Activated CD8-positive, alpha-beta memory T cell treated with anti-CD3 and anti-CD28 coated beads for 4 hours (primary cell): Measurements from ENCODE around the gene ITPKB.
"Not testable (repeated sequence)": the region's sequence is repeated elsewhere in the genome, so short reads cannot be mapped to it uniquely, and the experiment has no call there.

Source experiments
- DNase-seq, 2 donors: peaks; one replicate each; pipeline ENCODE4 v3.0.0-alpha.2; 2020; ENCODE audit warnings: low read depth in 2 of 2

The ITPKB gene

DNA sequence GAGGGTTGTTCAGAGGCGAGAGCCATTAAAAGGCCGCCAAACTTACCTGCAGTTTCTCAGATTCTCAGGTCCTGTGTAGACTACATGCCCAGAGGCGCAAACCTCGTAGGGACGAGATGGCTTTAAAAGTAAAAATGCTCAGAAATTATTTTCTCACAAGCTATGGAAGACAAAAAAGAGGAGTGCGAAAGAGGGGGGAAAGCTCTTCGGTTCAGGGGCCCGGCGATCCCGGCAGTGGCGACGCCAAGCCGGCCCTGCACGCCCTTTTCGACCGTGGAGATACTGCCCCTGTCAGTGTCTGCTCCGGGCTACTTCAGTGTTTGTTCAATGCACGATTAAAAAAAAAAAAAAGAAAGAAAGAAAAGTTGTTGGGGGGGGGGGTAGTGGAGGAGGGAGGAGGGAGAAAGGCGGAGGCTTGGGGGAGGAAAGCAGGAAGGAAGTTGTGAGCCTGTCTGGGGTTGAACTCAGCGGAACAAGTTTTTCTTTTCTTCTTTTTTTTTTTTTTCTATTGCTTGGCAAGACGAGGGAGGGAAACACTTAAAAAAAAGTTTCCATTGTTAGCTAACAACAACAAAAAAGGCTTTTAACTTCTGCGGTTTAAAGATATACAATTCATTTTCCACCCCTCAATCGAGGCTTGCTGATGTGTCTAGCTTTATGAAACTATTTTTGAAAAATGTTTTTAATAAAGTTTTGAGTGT is at the start of gene ITPKB:
Gene ITPKB (minus strand): TSS at position 288 of the 701 bp plus-strand sequence. CDS start 1,824 bp downstream, outside the sequence.
- peak; percentile 31 to 61 for DNase-seq

DNA sequence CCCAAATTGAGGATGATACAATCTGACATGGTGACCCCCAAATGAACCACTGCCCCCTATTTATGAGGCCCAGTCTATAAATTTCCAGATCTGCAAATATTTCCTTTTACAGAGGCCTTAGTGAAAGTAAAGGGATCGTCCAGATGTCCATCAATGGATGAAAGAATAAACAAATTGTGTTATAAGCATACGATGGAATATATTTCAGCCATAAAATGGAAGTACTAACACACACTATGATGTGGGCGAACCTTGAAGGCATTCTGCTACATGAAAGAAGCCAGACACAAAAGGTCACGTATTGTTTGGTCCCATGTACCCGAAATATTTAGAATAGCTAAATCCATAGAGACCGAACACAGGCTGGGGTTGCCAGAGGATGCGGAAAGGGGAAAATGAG is 48.6 kb upstream of the ITPKB start:
- no peak for DNase-seq

DNA sequence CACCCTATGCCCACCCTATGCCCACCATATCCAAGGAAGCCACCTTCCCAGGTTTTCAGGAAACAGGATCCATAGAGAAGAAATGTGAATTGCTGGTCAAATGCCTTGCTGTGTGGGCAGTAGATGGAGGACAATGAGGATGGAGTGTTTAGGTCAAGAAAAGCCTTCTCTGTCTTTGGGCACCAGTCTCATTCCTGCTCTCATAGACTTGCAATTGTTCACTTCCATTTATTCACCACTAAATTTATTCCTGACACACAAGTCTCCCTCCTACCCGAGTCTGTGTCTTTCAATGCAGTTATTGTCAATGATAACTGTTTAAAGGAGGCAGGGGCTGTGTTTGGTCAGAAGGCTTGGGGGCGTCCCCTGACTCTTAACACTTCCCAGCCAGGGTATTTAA is 48.0 kb upstream of the ITPKB start:
- DNase-seq = no peak

DNA sequence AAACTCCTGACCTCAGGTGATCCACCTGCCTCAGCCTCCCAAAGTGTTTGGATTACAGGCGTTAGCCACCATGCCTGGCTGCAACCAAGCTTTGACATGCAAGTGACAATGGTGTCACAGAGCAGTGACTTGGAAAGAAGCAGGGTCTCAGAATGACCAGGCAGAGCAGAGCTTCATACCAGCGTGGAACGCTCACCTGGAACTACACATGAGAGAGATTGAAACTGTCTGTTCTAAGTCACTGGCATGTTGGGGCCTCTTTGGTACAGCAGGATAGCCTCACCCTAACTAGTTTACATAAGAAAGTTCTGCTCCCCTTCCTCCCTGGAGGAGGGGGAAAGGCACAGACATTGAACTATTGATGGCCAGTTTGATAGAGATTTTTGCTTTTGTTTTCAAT is 47.5 kb upstream of the ITPKB start:
- DNase-seq = no peak

DNA sequence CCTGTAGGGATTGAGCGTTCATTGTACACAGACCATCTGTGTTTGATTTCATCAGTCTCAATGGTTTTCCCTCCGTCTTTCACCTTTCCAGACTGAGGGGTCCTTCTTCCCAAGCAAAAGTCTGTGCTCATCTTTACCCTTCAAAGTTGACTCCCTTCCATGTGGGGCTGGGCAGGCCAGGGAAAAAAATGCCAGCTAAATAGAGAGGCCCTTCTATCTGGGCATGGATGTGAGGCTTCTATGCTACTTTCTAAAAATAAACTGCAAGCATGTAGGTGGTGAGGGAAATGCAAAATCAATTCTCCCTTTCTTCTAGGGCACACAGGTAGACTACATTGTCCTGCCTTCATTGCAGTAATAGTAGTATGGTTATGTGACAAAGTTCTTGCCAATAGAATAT is 46.7 kb upstream of the ITPKB start:
- DNase-seq = no peak

DNA sequence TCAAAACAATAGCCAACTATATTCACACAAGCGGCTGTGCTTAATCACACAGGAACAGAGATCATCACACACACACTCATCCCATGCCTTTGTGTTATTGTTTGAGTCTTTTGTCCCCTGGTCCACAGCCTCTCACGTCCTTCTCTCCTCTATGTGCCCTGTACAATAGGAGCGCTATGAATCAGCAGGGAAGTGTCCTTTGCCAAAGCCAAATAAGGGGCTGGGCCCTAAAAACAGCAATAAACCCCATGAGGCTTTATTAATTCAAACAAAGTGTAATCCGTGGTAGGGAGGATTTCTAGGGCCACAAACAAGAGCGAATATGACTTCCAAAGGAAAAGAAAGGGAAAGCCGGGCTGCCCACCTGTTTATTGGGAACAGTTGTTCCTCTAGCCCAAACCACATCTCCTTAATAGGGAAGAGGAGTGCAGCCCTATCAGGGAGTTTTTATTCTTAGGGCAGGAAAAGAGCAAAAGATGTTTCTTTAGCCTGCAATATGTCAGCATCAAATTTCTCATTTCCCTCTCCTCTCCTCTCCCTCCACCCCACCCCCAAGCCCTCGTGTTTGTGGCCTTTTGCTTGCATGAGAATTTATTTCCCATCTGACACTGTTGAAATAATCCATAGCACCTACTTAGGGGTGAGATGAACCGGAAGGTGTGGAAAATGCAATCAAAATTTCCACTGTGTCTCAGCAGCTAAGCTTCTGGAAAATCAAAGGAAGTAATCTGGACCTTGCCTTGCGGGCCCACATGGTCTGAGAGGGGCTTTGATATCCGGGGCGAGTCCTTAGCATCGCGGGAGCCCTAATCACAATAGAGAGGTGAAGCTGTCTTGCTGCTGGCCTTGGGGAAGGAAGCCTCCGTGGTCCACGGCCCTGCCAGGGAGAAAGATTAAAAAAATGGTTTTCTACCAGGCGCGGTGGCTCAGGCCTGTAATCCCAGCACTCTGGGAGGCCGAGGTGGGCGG is 45.3 kb upstream of the ITPKB start:
- no peak for DNase-seq

DNA sequence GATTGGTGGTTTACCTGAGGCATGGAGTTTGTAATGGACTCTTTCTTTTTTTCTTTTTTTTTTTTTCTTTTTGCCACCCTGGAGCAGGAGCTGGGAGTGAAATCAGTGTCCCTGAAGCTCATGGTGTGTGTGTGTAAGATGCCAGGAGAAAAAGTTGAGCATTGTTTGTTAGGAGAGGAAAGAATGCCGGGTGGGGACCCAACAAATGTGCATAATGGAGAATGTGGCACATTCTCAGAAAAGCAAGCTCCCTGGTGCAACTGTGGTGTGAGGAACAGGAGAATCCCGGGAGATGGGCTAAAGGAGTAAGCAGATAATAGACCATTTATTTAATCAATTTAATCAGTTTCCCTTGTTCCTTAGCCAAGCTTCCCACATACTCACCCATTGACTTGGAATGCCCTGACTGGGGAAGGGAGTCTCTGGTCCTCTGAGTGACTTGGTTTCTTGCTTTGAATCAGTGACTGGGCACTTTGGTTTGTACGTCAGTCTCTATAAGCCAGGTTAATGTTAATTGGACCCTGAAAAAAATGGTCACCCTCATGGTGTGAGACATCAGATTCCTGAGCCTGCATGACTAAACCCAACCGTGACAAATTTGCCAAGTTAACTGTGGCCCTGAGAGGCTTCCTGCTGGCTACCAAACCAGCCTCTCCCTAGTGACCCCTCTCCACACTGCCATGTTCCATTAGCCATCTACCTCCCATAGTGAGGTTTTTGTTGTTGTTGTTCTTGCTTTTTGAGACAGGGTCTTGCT is 43.9 kb upstream of the ITPKB start:
- DNase-seq = no peak

DNA sequence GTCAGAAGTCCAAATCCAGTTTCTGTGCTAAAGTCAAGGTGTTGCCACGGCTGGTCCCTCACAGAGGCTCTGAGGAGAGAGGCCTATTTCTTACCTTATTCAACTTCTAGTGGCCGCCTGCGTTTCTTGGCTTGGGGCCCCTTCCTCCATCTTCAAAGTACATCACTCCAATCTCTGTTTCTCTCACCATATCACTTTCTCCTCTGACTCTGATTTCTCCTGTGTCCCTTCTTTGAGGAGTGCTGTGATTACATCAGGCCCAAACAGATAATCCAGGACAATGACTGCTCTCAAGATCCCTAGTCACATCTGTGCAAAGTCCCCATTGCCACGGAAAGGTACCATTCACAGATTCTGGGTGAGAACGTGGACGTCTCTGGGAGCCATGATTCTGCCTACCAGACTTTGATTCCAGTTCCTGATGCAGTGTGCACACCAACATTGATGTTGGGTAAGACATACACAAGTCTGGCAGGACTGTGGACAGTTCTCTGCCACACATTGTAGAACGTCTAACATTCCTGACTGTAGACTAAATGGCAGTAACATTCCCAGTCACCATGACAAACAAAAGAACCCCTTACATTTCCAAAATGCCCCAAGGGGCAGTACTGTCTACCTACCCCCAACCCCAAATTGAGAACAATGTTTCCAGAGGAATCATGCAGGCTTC is 43.0 kb upstream of the ITPKB start:
- DNase-seq = no peak

DNA sequence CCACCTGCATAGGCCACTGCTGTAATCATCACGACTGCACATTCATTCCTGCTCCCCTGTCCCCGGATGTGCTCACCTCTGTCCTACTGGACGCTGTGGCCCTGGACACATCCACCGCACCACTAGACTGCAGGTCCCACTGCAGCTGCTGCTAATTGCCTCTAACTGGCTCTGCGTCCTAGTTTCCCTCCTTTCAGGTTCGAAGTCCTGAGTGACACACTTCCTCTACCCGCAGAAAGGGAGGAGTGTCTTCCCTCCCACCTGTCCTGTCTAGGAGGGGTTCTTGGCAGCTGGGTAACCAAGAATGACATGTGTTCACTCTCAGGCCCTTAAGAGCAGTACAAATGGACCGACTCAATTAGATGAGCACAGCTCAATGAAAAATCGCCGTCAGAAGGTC is 40.5 kb upstream of the ITPKB start:
- no peak for DNase-seq

DNA sequence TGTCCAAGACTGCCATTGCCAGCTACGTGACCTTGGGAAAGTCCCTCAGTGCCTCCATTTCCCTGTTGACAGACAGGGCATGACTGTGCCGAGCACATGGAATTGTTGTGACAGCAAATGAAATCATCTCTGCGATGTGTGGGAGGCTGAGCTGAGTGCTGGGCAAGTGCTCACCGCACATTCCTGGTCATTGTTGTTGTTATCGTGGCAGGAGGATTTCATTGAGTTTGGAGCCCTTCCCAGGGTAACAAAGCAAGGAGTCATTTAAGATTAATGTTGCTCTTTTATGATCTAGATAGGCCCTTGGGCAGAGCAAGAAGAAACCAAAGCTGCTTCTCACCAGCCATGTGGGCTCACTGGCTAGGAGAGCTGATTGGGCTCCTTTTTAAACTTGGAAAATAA is 39.6 kb upstream of the ITPKB start:
- no peak for DNase-seq

DNA sequence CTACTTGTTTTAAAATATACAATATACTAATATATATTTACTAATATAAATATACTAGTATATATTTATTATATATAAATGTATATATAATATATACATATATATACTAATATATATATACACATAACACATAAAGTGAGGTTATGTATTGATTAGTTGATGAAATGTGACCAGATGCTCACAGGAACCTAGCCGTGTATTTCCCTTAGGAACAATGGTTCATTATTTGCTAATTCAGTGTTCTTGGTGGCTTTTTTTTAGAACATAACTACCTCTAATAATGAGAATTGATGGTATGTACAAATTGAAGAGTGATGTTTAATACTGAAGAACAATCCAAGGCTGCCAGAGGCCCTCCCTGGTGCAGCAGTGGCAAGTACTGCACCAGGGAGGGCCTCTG is 37.9 kb upstream of the ITPKB start:
- no peak for DNase-seq

DNA sequence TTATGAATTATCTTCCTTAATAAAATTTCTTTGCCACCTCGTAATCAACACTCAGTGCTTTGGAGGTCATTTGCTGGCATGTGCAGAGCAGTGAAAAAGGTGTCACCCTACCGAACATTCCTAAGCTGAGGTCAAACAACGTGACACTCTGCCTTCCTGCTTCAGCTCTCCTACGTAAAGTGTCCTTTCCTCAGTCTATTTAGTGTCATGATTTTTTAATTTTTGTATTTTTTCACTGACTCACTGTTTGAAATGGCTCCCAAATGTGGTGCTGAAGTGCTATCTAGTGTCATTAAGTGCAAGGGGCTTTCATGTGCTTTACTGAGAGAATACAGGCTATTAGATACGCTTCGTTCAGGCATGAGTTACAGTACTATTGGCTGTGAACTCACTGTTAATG is 37.0 kb upstream of the ITPKB start:
- no peak for DNase-seq

DNA sequence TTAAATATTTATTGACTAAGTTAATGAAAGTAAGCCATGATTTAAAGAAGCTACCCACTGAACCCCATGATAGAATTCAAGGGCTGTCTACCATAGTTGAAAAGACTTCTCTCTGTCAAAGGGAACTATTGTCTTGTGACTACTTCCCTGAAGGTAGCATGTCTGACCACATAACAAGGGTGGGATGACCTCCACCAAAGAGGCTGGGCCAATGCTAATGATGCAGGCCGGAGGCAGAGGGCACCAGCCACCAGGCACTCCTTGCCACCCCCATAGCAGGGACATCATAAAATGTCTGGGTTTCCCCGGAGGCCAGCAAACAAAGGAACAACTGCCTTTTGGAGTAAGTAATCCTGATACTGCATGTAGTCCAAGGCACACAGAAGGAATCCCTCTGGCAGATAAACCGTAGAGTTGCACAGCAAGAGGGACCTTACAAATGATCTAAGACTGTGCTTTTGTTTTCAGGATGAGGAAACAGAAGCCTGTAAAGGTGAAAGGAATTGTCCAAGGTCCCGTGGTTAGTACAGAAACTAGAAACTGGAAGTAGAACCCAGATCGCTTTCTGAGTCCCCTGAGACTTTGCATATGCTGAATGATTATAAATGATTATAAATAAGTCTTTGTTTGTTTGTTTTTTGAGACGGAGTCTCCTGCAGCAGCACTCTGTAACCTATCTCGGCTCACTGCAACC is 33.5 kb upstream of the ITPKB start:
- no peak for DNase-seq

DNA sequence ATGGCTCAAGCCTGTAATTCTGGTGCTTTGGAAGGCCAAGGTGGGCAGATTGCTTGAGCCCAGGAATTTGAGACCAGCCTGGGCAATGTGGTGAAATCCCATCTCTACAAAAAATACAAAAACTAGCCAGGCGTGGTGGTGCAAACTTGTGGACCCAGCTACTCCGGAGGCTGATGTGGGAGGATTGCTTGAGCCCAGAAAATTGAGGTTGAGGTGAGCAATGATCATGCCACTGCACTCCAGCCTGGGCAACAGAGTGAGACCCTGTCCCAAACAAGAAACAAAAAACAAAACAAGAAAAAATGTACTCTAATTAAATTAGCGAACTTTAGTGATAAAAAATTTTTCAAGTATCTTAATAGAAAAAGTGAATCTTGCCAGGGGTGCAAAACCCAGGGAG is 28.1 kb upstream of the ITPKB start:
- DNase-seq = not testable (repeated sequence)

DNA sequence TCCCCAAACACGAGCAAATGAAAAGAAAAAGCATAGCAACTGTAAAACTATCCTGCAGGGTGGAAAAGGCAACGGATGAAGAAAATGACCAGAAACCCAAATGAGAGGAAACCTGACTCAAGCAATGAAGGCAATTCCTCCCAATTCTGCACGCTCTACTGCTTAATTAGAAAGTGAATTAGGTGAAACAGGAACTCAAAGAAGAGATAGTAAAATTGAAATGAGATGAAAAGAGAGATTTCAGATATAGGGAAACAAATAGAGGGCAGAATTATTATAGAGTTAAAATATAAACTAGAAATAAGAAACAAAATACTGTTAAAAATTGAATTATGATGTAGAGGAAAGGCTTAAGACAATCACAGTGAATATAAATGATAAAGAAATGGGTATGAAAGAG is 27.5 kb upstream of the ITPKB start:
- DNase-seq = no peak

DNA sequence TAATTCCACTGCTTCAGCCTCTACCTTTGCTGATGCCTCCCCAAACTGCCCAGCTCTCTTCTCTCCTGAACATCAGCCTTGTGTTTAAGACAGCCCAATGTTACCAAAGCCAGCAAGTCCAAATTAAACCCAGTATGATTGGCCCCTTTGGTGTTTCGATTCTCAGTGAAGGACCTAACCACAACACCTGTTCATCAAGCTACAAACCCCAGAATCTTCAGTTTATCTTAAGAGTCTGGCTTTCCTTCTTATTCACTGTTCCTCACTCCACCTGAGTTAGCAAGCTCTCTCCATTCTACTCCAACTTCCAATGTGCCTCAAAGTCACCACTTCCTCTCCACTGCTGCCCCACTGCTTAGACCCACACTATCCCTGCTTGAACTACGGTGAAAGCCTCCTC is 25.5 kb upstream of the ITPKB start:
- no peak for DNase-seq

DNA sequence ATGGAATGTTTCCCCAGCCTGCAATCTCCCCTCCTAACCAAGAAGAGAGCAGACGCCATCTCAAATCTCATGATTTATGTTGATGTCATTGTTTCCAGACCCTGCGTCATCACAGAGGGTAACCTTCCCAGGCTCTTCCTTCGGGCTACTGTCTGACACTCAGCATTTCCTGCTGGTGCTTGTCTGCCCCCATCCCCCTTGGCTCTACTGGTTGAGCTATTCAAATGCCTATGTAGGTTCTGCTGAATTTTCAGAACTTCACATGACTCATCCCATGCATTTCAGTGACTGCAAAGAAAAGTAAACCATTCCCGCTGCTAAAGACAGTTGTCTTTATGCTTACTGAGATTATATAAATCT is 24.8 kb upstream of the ITPKB start:
- no peak for DNase-seq

DNA sequence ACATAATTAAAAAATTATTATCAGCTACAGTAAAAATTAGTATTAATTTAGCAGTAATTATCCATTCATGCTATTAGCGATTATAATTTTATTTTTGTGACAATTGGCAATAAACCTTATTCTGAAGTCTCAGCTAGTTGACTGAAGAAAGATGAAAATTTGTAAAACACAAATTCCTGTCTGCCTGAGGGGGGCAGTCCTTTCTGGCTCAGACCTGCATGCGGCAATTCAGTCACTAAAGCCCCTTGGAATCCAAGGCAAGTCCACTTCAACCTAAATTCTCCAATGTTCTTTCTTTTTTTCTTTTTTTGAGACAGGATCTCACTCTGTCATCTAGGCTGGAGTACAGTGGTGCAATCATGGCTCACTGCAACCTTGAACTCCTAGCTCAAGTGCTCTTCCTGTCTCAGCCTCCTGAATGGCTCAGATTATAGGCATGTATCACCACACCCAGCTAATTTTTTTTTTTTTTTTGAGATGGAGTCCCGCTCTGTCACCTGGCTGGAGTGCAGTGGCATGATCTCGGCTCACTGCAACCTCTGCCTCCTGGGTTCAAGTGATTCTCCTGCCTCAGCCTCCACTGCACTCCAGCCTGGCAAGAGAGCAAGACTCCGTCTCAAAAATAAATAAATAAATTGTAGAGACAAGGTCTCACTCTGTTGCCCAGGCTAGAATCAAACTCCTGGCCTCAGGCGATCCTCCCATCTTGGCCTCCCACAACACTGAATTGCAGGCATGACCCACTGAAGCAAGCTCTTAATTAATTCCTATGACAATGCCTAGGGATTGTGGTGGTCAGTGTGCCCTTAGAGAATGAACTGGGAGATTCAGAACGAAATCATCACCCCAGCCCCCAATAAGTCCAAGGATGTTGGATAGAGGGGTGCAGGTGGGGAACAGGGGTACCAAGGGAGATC is 24.2 kb upstream of the ITPKB start:
- no peak for DNase-seq

DNA sequence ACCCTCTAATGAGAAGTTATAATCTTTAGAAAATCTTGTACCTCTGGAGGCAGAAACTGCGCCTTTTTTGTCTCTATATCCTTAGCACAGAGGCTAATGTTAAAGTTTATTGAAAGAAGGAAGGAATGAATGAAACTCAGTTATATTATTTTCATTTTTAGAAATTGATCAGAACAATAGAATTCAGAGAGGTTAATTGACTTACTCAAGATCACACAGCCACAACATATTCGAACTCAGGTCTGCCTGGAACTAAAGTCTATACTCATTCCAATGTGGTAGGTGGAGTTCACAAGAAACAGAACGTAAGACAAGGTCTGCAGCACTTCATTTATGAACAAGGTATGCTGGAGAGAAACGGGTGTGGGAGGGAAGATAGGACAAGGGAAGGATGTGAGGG is 23.0 kb upstream of the ITPKB start:
- no peak for DNase-seq

DNA sequence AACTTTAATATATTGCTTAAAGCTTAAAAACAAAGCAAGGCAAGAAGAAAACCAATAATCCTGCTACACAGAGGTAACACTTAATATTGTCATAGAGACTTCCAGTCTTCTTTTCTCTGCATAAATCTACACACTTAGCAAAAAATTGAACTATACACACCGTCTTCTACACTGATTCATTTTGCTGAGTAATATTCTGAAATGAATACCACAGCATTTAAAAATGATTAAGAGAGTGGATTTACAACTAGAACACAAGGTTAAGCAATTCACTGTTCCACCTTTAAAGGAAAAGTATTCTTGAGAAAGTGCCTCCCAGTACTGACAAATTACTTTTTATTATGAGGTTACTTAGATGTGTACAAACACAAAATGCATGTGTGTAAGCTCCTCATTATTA is 22.2 kb upstream of the ITPKB start:
- no peak for DNase-seq
